GM18868 (cell line): ENCODE data around the gene TM9SF3.

ENCODE experiments used
- ATAC-seq: cut with Tn5 transposase; IDR thresholded peaks from one replicate; pipeline ENCODE4 v1.9.1; 2021; ENCODE audit warnings: mild to moderate bottlenecking, moderate library complexity; ENCODE audit not compliant: unreplicated experiment

Gene TM9SF3

GRCh38 chr10:96513305-96513697, 73.5 kb downstream of the TM9SF3 start:
- peak; percentile 40 for ATAC-seq

- no peak for ATAC-seq
Measured at GRCh38 chr10:96512524-96513304, 74.1 kb downstream of the TM9SF3 start.

GRCh38 chr10:96511044-96511945, 75.5 kb downstream of the TM9SF3 start:
- no peak for ATAC-seq

GRCh38 chr10:96509017-96509641, 77.7 kb downstream of the TM9SF3 start:
- no peak for ATAC-seq

GRCh38 chr10:96507044-96507443, 79.8 kb downstream of the TM9SF3 start:
- ATAC-seq, result no peak

GRCh38 chr10:96505150-96506136, 81.4 kb downstream of the TM9SF3 start:
- ATAC-seq, result no peak

GRCh38 chr10:96502561-96503282, 84.1 kb downstream of the TM9SF3 start:
- no peak for ATAC-seq

GRCh38 chr10:96501985-96502384, 84.8 kb downstream of the TM9SF3 start:
- no peak for ATAC-seq

GRCh38 chr10:96500519-96500918, 86.3 kb downstream of the TM9SF3 start:
- no peak for ATAC-seq

GRCh38 chr10:96500050-96500449, 86.8 kb downstream of the TM9SF3 start:
- no peak for ATAC-seq

- no peak for ATAC-seq
Measured at GRCh38 chr10:96497391-96497790, 89.4 kb downstream of the TM9SF3 start.

GRCh38 chr10:96496281-96496925, 90.4 kb downstream of the TM9SF3 start:
- ATAC-seq, result no peak

GRCh38 chr10:96495544-96495943, 91.3 kb downstream of the TM9SF3 start:
- no peak for ATAC-seq

GRCh38 chr10:96494694-96495093, 92.1 kb downstream of the TM9SF3 start:
- ATAC-seq, result no peak

GRCh38 chr10:96493871-96494525, 92.8 kb downstream of the TM9SF3 start:
- ATAC-seq, result no peak

GRCh38 chr10:96493254-96493653, 93.6 kb downstream of the TM9SF3 start:
- no peak for ATAC-seq

- no peak for ATAC-seq
Measured at GRCh38 chr10:96491303-96491702, 95.5 kb downstream of the TM9SF3 start.

GRCh38 chr10:96488161-96488935, 98.5 kb downstream of the TM9SF3 start:
- no peak for ATAC-seq
